ENCODE measurements around the gene DFFB.

GRCh38 chr1:3922851-3923250 is 65.6 kb downstream of the DFFB start:
- TF ChIP-seq CTCF (IDR thresholded peaks at IDR 0.05) (no peak), EZH2 (IDR thresholded peaks at IDR 0.05) (no peak), EZH2phosphoT487 (IDR thresholded peaks at IDR 0.05) (no peak)

All from neural progenitor cell (in vitro differentiated cells).